Measurements from ENCODE around the gene ANKS3.

- TF ChIP-seq, protein P1, sequence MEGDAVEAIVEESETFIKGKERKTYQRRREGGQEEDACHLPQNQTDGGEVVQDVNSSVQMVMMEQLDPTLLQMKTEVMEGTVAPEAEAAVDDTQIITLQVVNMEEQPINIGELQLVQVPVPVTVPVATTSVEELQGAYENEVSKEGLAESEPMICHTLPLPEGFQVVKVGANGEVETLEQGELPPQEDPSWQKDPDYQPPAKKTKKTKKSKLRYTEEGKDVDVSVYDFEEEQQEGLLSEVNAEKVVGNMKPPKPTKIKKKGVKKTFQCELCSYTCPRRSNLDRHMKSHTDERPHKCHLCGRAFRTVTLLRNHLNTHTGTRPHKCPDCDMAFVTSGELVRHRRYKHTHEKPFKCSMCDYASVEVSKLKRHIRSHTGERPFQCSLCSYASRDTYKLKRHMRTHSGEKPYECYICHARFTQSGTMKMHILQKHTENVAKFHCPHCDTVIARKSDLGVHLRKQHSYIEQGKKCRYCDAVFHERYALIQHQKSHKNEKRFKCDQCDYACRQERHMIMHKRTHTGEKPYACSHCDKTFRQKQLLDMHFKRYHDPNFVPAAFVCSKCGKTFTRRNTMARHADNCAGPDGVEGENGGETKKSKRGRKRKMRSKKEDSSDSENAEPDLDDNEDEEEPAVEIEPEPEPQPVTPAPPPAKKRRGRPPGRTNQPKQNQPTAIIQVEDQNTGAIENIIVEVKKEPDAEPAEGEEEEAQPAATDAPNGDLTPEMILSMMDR (IDR thresholded peaks at IDR 0.05) = no peak
- TF ChIP-seq POLR2A (IDR thresholded peaks at IDR 0.05) = no peak
Observed at GRCh38 chr16:4679850-4680636, 54.0 kb downstream of the ANKS3 start.

All from thyroid gland (tissue), 4 donors.